Liver (tissue), 3 donors: Measurements from ENCODE around the gene RGL4.

ENCODE experiments used
- GABPA ChIP-seq, 2 donors: IDR thresholded peaks in 1 of 2; conservative IDR thresholded peaks in 1 of 2; 2 replicates each; pipeline ENCODE4 v1.6.1; 2016; ENCODE audit warnings: antibody characterized with exemption in 2 of 2, mild to moderate bottlenecking in 1 of 2, moderate library complexity in 1 of 2
- TF ChIP-seq, protein P1 (sequence below): fragments of 150-350 bp; IDR thresholded peaks from 2 replicates; pipeline ENCODE4 v1.5.1; 2017; ENCODE audit warnings: improper control_type of control experiment, low read depth, low read length; ENCODE audit not compliant: missing input control
- donor health status: healthy.
- donor health status: healthy.

DNA sequence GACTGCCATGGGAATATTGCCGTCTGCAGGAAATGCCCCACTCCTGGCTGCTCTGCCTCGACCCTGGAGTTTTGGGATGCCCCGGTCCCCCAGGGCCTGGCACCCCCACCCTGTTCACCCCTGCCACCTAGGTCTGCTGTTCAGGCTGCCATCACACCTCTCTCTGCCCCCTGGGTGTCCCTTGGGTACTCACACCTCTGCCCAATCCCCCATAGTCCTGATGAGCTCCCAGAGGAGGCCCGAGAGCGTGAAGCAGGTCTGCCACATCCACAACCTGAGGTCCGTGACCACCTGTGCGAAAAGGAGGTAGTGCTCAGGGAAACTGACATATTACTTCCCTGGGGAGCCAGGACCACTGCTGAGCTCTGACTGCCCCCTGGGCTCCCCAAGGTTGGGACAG is 38.5 kb upstream of the RGL4 start:
- TF ChIP-seq, protein P1, sequence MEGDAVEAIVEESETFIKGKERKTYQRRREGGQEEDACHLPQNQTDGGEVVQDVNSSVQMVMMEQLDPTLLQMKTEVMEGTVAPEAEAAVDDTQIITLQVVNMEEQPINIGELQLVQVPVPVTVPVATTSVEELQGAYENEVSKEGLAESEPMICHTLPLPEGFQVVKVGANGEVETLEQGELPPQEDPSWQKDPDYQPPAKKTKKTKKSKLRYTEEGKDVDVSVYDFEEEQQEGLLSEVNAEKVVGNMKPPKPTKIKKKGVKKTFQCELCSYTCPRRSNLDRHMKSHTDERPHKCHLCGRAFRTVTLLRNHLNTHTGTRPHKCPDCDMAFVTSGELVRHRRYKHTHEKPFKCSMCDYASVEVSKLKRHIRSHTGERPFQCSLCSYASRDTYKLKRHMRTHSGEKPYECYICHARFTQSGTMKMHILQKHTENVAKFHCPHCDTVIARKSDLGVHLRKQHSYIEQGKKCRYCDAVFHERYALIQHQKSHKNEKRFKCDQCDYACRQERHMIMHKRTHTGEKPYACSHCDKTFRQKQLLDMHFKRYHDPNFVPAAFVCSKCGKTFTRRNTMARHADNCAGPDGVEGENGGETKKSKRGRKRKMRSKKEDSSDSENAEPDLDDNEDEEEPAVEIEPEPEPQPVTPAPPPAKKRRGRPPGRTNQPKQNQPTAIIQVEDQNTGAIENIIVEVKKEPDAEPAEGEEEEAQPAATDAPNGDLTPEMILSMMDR: no peak
- TF ChIP-seq GABPA (IDR thresholded peaks at IDR 0.05 in 1 of 2, conservative IDR thresholded peaks at IDR 0.05 in 1 of 2): no peak
